B cell (primary cell): ENCODE results near the gene ZNF507. TPM values are rescaled to one million over a fixed set of nuclear protein-coding genes. Genes with fewer than 3 reads are reported as not detected.

Experiments used
- ATAC-seq: fragments of 200-7000 bp; cut with Tn5 transposase; one replicate; pipeline ENCODE4 v1.10.0; 2021; ENCODE audit warnings: low read depth, mild to moderate bottlenecking, moderate number of reproducible peaks, moderate library complexity
- CTCF ChIA-PET: fragments of 350-600 bp; sonication (Branson Sonifier 250); formaldehyde crosslinking; loops from one replicate; lab custom pipeline; 2021; ENCODE audit warnings: antibody characterized with exemption, inconsistent platforms; lab: Charles Lee
- POLR2A ChIA-PET: fragments of 350-600 bp; sonication (Branson Sonifier 250); formaldehyde crosslinking; loops from one replicate; lab custom pipeline; 2021; ENCODE audit warnings: antibody characterized with exemption; lab: Charles Lee
- DNase-seq: peaks from one replicate; pipeline ENCODE4 v3.0.0; 2013
- H2AFZ ChIP-seq: 2 replicates; pipeline ENCODE4 v1.6.1; 2012; ENCODE audit warnings: mild to moderate bottlenecking, low read depth, low read length; ENCODE audit not compliant: insufficient read depth, poor library complexity, severe bottlenecking
- H3K27ac ChIP-seq, 2 donors: 1 replicate in 1 of 2; 2 replicates in 1 of 2; pipeline ENCODE4 v1.5.1; 2012 to 2013; ENCODE audit warnings: low read length in 2 of 2, mild to moderate bottlenecking in 2 of 2, moderate library complexity in 1 of 2
- H3K27me3 ChIP-seq, 4 experiments: fragments of 200-600 bp in 1 of 4; sonication (generic) in 1 of 4; replicated peaks in 1 of 4; 1 replicate in 2 of 4; 2 replicates in 2 of 4; pipeline versions ENCODE4 v1.6.1 to v1.7.0; 2013 to 2016; ENCODE audit warnings: low read length in 3 of 4, mild to moderate bottlenecking in 2 of 4, mixed read lengths in 1 of 4, moderate library complexity in 1 of 4; ENCODE audit not compliant: insufficient read depth in 4 of 4, control insufficient read depth in 3 of 4; ENCODE audit errors: control extremely low read depth in 1 of 4
- H3K36me3 ChIP-seq, 2 experiments: replicated peaks in 1 of 2; 1 replicate in 1 of 2; 2 replicates in 1 of 2; pipeline versions ENCODE4 v1.6.1 to v1.7.1; 2013; ENCODE audit warnings: low read length in 1 of 2; ENCODE audit not compliant: insufficient read depth in 2 of 2, control insufficient read depth in 1 of 2; ENCODE audit errors: control extremely low read depth in 1 of 2, extremely low read depth in 1 of 2
- H3K4me1 ChIP-seq, 2 donors: fragments of 200-600 bp in 1 of 2; sonication (generic) in 1 of 2; 1 replicate in 1 of 2; 2 replicates in 1 of 2; pipeline versions ENCODE4 v1.5.1 to v1.6.1; 2013 to 2017; ENCODE audit warnings: low read length in 2 of 2; ENCODE audit not compliant: control insufficient read depth in 2 of 2, insufficient read depth in 2 of 2
- H3K4me2 ChIP-seq: replicated peaks from 2 replicates; pipeline ENCODE3; 2012; ENCODE audit warnings: mild to moderate bottlenecking, low read depth, low read length; ENCODE audit not compliant: poor library complexity, severe bottlenecking
- H3K4me3 ChIP-seq, 5 experiments: fragments of 200-600 bp in 1 of 5; sonication (generic) in 1 of 5; 1 replicate in 3 of 5; 2 replicates in 2 of 5; pipeline versions ENCODE4 v1.5.1 to v1.7.0; 2011 to 2016; ENCODE audit warnings: low read length in 4 of 5, mild to moderate bottlenecking in 4 of 5, low read depth in 2 of 5, control low read depth in 1 of 5, moderate library complexity in 1 of 5; ENCODE audit not compliant: insufficient read depth in 1 of 5; ENCODE audit errors: control extremely low read depth in 1 of 5, extremely low read depth in 1 of 5
- H3K79me2 ChIP-seq: fragments of 200-600 bp; sonication (generic); one replicate; pipeline ENCODE4 v1.6.0; 2016; ENCODE audit warnings: low read length; ENCODE audit not compliant: control insufficient read depth, insufficient read depth
- H3K9ac ChIP-seq: fragments of 200-600 bp; sonication (generic); 2 replicates; pipeline ENCODE4 v1.6.1; 2017; ENCODE audit warnings: mild to moderate bottlenecking, low read length, moderate library complexity
- H3K9me3 ChIP-seq, 3 donors: one replicate each; pipeline versions ENCODE4 v1.6.1 to v1.7.1; 2013; ENCODE audit warnings: low read length in 2 of 3; ENCODE audit not compliant: control insufficient read depth in 2 of 3, insufficient read depth in 1 of 3; ENCODE audit errors: control extremely low read depth in 1 of 3
- H4K20me1 ChIP-seq: 2 replicates; pipeline ENCODE4 v1.6.0; 2012; ENCODE audit warnings: mild to moderate bottlenecking, low read length; ENCODE audit not compliant: insufficient read depth, control insufficient read depth, poor library complexity, severe bottlenecking
- H3K27ac Mint-ChIP-seq: one replicate; pipeline ENCODE4 v1.8.0; 2021; ENCODE audit warnings: mixed read lengths
- H3K27me3 Mint-ChIP-seq: one replicate; pipeline ENCODE4 v1.8.0; 2021; ENCODE audit warnings: mixed read lengths
- H3K4me1 Mint-ChIP-seq: one replicate; pipeline ENCODE4 v1.8.0; 2021; ENCODE audit warnings: mixed read lengths
- H3K4me3 Mint-ChIP-seq: one replicate; pipeline ENCODE4 v1.8.0; 2021; ENCODE audit warnings: mixed read lengths
- H3K9me3 Mint-ChIP-seq: one replicate; pipeline ENCODE4 v1.8.0; 2022; ENCODE audit warnings: mixed read lengths; ENCODE audit not compliant: insufficient read depth
- CTCF ChIP-seq: fragments of 200-600 bp; IDR thresholded peaks from one replicate; pipeline ENCODE4 v1.8.0; 2022; ENCODE audit warnings: antibody characterized with exemption, mild to moderate bottlenecking
- EZH2 ChIP-seq: IDR thresholded peaks from 2 replicates; pipeline ENCODE4 v1.6.1; 2012; ENCODE audit warnings: borderline replicate concordance, low read depth, mild to moderate bottlenecking, moderate library complexity, low read length; ENCODE audit not compliant: insufficient read depth, poor library complexity, severe bottlenecking
- WGBS: methylation state at CpG from one replicate; pipeline ENCODE4 v1.1.5; 2013; ENCODE audit warnings: missing lambda C conversion rate; ENCODE audit not compliant: insufficient coverage; 5-methylcytosine and 5-hydroxymethylcytosine counted together
- intact Hi-C: fragments of 100-400 bp; cut with micrococcal nuclease; formaldehyde crosslinking; loops from one replicate; pipeline ENCODE4 v1.10.0; 2022
- polyA plus RNA-seq: library from polyadenylated mRNA; depleted of rRNA; stranded (reverse); fragments of >200 nt; gene quantifications from 2 replicates; pipeline ENCODE4 v1.2.3, GENCODE V29; 2012
- total RNA-seq, 2 donors: library from RNA; stranded (reverse); fragments of 120-200 nt in 1 of 2; gene quantifications; 1 replicate in 1 of 2; 2 replicates in 1 of 2; pipeline versions ENCODE4 v1.2.3 to v1.2.4, GENCODE V29; 2013 to 2022

The ZNF507 gene
- total and polyA plus RNA-seq, 2 donors (not counting 1 experiment from before 2014, with no cell fraction given): 13.6 to 38.6 TPM

- H3K4me3 ChIP-seq: no peak overlapping the region
These were observed 61.9 kb downstream of the ZNF507 start for GRCh38 chr19:32407004-32407992.

More at GRCh38 chr19:32407004-32407992, 61.9 kb downstream of the ZNF507 start:
- TF ChIP-seq EZH2 (no peak), CTCF (no peak)
- H3K9me3 ChIP-seq: no peaks in the 10 kb centered on the region
- H4K20me1 ChIP-seq: no peaks in the 10 kb centered on the region
- no peaks in the 10 kb centered on the region for H3K9me3 Mint-ChIP-seq
- CTCF ChIA-PET: no interaction called here
- no peak for ATAC-seq
- H3K4me1 ChIP-seq: peaks cover 11 to 19% of the 10 kb centered on the region in 2 donors
- H3K27me3 ChIP-seq: no peaks in the 10 kb centered on the region
- no peak overlapping the region for H2AFZ ChIP-seq
- H3K4me2 ChIP-seq: peak overlapping the region; percentile 93
- H3K27ac Mint-ChIP-seq: peak overlapping the region; percentile 88
- H3K36me3 ChIP-seq: peaks cover 10 to 21% of the 10 kb centered on the region in 2 experiments
- H3K79me2 ChIP-seq: no peaks in the 10 kb centered on the region
- no peaks in the 10 kb centered on the region for H3K27me3 Mint-ChIP-seq
- POLR2A ChIA-PET: no interaction called here
- H3K4me3 Mint-ChIP-seq: peak overlapping the region; percentile 88
- H3K27ac ChIP-seq: no peak overlapping the region
- WGBS: over 99% methylated on average over 12 of the region's 19 CpGs
- intact Hi-C loops: loop anchor here (5.0 kb wide), 1 partner anchor 565 kb away; the partner anchor contains the start of genes CEP89 and FAAP24
- peaks cover 14% of the 10 kb centered on the region for H3K4me1 Mint-ChIP-seq
- no peak for DNase-seq
- H3K9ac ChIP-seq: no peak overlapping the region
